SK-N-SH (cell line): ENCODE measurements around the gene BMP8A. TPM values are rescaled to one million over a fixed set of nuclear protein-coding genes. Genes with fewer than 3 reads are reported as not detected.

Experiments used
- CTCF ChIA-PET: fragments of 300-600, 350-600 bp; formaldehyde crosslinking; extraction: SDS; loops from one replicate; lab custom pipeline; 2021; lab: Yijun Ruan, JAX
- POLR2A ChIA-PET: fragments of 350-600 bp; sonication (Branson Sonifier 250); formaldehyde crosslinking; extraction: SDS; loops from one replicate; lab custom pipeline; 2020; ENCODE audit warnings: antibody characterized with exemption, inconsistent platforms; lab: Yijun Ruan, JAX
- DNase-seq: peaks from one replicate; pipeline ENCODE4 v3.0.0; 2012
- H2AFZ ChIP-seq: fragments of 200-600 bp; sonication (generic); 2 replicates; pipeline ENCODE4 v1.8.1; 2016; ENCODE audit warnings: antibody characterized with exemption, mild to moderate bottlenecking, low read depth
- H3F3A ChIP-seq: fragments of 200-600 bp; sonication (generic); replicated peaks from 2 replicates; pipeline ENCODE3; 2016; ENCODE audit warnings: antibody characterized with exemption, mild to moderate bottlenecking; ENCODE audit not compliant: insufficient read depth
- H3K27ac ChIP-seq, 2 experiments: fragments of 200-500 bp in 1 of 2; fragments of 200-600 bp in 1 of 2; sonication (Bioruptor generic) in 1 of 2; sonication (generic), shearing (Covaris generic) in 1 of 2; 2 replicates each; pipeline versions ENCODE4 v1.5.1 to v1.6.1; 2014 to 2016; ENCODE audit warnings: low read depth in 2 of 2, inconsistent platforms in 1 of 2, low read length in 1 of 2, mild to moderate bottlenecking in 1 of 2, mixed read lengths in 1 of 2
- H3K27me3 ChIP-seq: fragments of 200-600 bp; sonication (generic), shearing (Covaris generic); 2 replicates; pipeline ENCODE4 v1.6.1; 2016; ENCODE audit warnings: mixed run types; ENCODE audit not compliant: insufficient read depth
- H3K36me3 ChIP-seq, 2 experiments: fragments of 200-500 bp in 1 of 2; fragments of 200-600 bp in 1 of 2; sonication (Bioruptor generic) in 1 of 2; sonication (generic) in 1 of 2; replicated peaks in 1 of 2; 2 replicates each; pipeline versions ENCODE3 to v1.5.1; 2014 to 2016; ENCODE audit warnings: low read length in 1 of 2, mild to moderate bottlenecking in 1 of 2; ENCODE audit not compliant: insufficient read depth in 2 of 2, control insufficient read depth in 1 of 2
- H3K4me1 ChIP-seq, 2 experiments: fragments of 200-500 bp in 1 of 2; fragments of 200-600 bp in 1 of 2; sonication (Bioruptor generic) in 1 of 2; sonication (generic), shearing (Covaris generic) in 1 of 2; 2 replicates each; pipeline versions ENCODE4 v1.5.1 to v1.6.1; 2014 to 2016; ENCODE audit warnings: low read depth in 1 of 2, low read length in 1 of 2, mixed run types in 1 of 2; ENCODE audit not compliant: insufficient read depth in 2 of 2, control insufficient read depth in 1 of 2
- H3K4me2 ChIP-seq: fragments of 200-600 bp; sonication (generic), shearing (Covaris generic); 2 replicates; pipeline ENCODE4 v1.6.1; 2017; ENCODE audit warnings: mixed run types
- H3K4me3 ChIP-seq, 2 experiments: fragments of 200-500 bp in 1 of 2; fragments of 200-600 bp in 1 of 2; sonication (Bioruptor generic) in 1 of 2; sonication (generic), shearing (Covaris generic) in 1 of 2; 2 replicates each; pipeline versions ENCODE4 v1.5.1 to v1.8.1; 2014 to 2016; ENCODE audit warnings: low read depth in 2 of 2, inconsistent platforms in 1 of 2, low read length in 1 of 2, mild to moderate bottlenecking in 1 of 2, mixed read lengths in 1 of 2, moderate library complexity in 1 of 2
- H3K79me2 ChIP-seq: fragments of 200-600 bp; sonication (generic); 2 replicates; pipeline ENCODE4 v1.8.1; 2017; ENCODE audit warnings: mild to moderate bottlenecking; ENCODE audit not compliant: insufficient read depth
- H3K9ac ChIP-seq: fragments of 200-600 bp; sonication (generic); 2 replicates; pipeline ENCODE4 v1.6.1; 2017; ENCODE audit warnings: mixed run types
- H3K9me2 ChIP-seq: fragments of 200-600 bp; sonication (generic); 2 replicates; pipeline ENCODE4 v1.6.1; 2017; ENCODE audit warnings: mixed run types
- H3K9me3 ChIP-seq: fragments of 200-600 bp; sonication (generic); 2 replicates; pipeline ENCODE4 v1.6.1; 2017; ENCODE audit warnings: mixed run types, mild to moderate bottlenecking, moderate library complexity
- H4K20me1 ChIP-seq: fragments of 200-600 bp; sonication (generic); 2 replicates; pipeline ENCODE4 v1.6.1; 2017; ENCODE audit warnings: mild to moderate bottlenecking, mixed run types; ENCODE audit not compliant: insufficient read depth
- CHD2 ChIP-seq: fragments of 150-350 bp; IDR thresholded peaks from 2 replicates; pipeline ENCODE4 v1.6.1; 2018; ENCODE audit warnings: low read length; ENCODE audit not compliant: partially characterized antibody
- CTCF ChIP-seq: fragments of 200-600 bp; sonication (generic); IDR thresholded peaks from 2 replicates; pipeline ENCODE4 v1.6.1; 2017; ENCODE audit warnings: antibody characterized with exemption, mild to moderate bottlenecking, moderate library complexity
- ELF1 ChIP-seq: IDR thresholded peaks from 2 replicates; pipeline ENCODE4 v1.4.0; 2012
- EZH2phosphoT487 ChIP-seq: fragments of 200-600 bp; sonication (generic); IDR thresholded peaks from 2 replicates; pipeline ENCODE4 v1.6.1; 2017; ENCODE audit warnings: low read depth, mixed run types, mild to moderate bottlenecking, antibody characterized with exemption, moderate library complexity, borderline replicate concordance
- FOSL2 ChIP-seq: IDR thresholded peaks from 2 replicates; pipeline ENCODE4 v1.4.0; 2012; ENCODE audit warnings: low read depth, mild to moderate bottlenecking, moderate library complexity, borderline replicate concordance
- FOXJ3 ChIP-seq: sonication (generic); formaldehyde crosslinking; IDR thresholded peaks from 2 replicates; pipeline ENCODE4 v1.5.1; 2020; ENCODE audit warnings: mild to moderate bottlenecking, missing genetic modification reagents
- FOXM1 ChIP-seq: IDR thresholded peaks from 2 replicates; pipeline ENCODE4 v1.4.0; 2012; ENCODE audit warnings: low read depth, mild to moderate bottlenecking
- GABPA ChIP-seq: IDR thresholded peaks from 2 replicates; pipeline ENCODE4 v1.4.0; 2012; ENCODE audit warnings: low read depth, mild to moderate bottlenecking
- GATA2 ChIP-seq: sonication (generic); formaldehyde crosslinking; IDR thresholded peaks from 2 replicates; pipeline ENCODE4 v1.5.0; 2020; ENCODE audit warnings: mild to moderate bottlenecking, missing genetic modification reagents
- IRF3 ChIP-seq: fragments of 150-350 bp; IDR thresholded peaks from 2 replicates; pipeline ENCODE4 v1.6.1; 2016; ENCODE audit warnings: mild to moderate bottlenecking, low read depth, low read length
- JUND ChIP-seq: IDR thresholded peaks from 2 replicates; pipeline ENCODE4 v1.4.0; 2012
- MXI1 ChIP-seq: IDR thresholded peaks from 2 replicates; pipeline ENCODE4 v1.6.1; 2012; ENCODE audit warnings: mild to moderate bottlenecking, low read depth, low read length, improper control_type of control experiment
- NFIC ChIP-seq: IDR thresholded peaks from 2 replicates; pipeline ENCODE4 v1.4.0; 2012; ENCODE audit warnings: borderline replicate concordance
- PBX3 ChIP-seq: IDR thresholded peaks from 2 replicates; pipeline ENCODE4; 2012
- POLR2AphosphoS5 ChIP-seq: IDR thresholded peaks from 2 replicates; pipeline ENCODE4 v1.6.1; 2012; ENCODE audit warnings: low read depth, low read length
- RAD21 ChIP-seq: IDR thresholded peaks from 2 replicates; pipeline ENCODE4 v1.6.1; 2012; ENCODE audit warnings: mild to moderate bottlenecking, low read length
- RFX5 ChIP-seq: IDR thresholded peaks from 2 replicates; pipeline ENCODE4 v1.6.1; 2012; ENCODE audit warnings: mild to moderate bottlenecking, improper control_type of control experiment, low read length
- RXRA ChIP-seq: IDR thresholded peaks from 2 replicates; pipeline ENCODE4 v1.4.0; 2012; ENCODE audit warnings: low read depth, mild to moderate bottlenecking, borderline replicate concordance
- SIN3A ChIP-seq: IDR thresholded peaks from 2 replicates; pipeline ENCODE4 v1.6.1; 2012; ENCODE audit warnings: low read depth, mild to moderate bottlenecking, low read length, moderate library complexity, borderline replicate concordance
- TAF1 ChIP-seq: IDR thresholded peaks from 2 replicates; pipeline ENCODE4 v1.6.1; 2012; ENCODE audit warnings: low read depth, mild to moderate bottlenecking, low read length, moderate library complexity, borderline replicate concordance
- TCF12 ChIP-seq: IDR thresholded peaks from 2 replicates; pipeline ENCODE4 v1.4.0; 2012
- TEAD4 ChIP-seq: IDR thresholded peaks from 2 replicates; pipeline ENCODE4 v1.4.0; 2012; ENCODE audit warnings: mild to moderate bottlenecking, borderline replicate concordance; ENCODE audit not compliant: insufficient read depth
- USF2 ChIP-seq: fragments of 150-350 bp; IDR thresholded peaks from 2 replicates; pipeline ENCODE4 v1.6.1; 2017; ENCODE audit warnings: antibody characterized with exemption, low read length, low read depth, borderline replicate concordance
- YY1 ChIP-seq: IDR thresholded peaks from 2 replicates; pipeline ENCODE4 v1.4.0; 2012; ENCODE audit warnings: low read depth, mild to moderate bottlenecking
- WGBS: methylation state at CpG from one replicate; pipeline ENCODE4 v1.1.6; 2017; ENCODE audit warnings: low lambda C conversion rate; 5-methylcytosine and 5-hydroxymethylcytosine counted together
- polyA plus RNA-seq, 3 experiments: library from polyadenylated mRNA; depleted of rRNA; stranded (reverse); fragments of >200 nt; gene quantifications; 2 replicates each; pipeline ENCODE4 v1.2.3, GENCODE V29; 2012

Gene BMP8A
- polyA plus RNA-seq, 1 of the 3 experiments (the other 2 are of a cell fraction): 0.16 TPM

GRCh38 chr1:39469150-39469549 is 22.3 kb upstream of the BMP8A start:
- DNase-seq: no peak
- H2AFZ ChIP-seq: no peak overlapping the region
- ChIA-PET CTCF (interaction anchor here (0.5 to 2.6 kb wide), 6 partner anchors 9 to 277 kb away, joined by 3 to 6 read pairs (median 4); no protein-coding TSS in a partner anchor), POLR2A (no interaction called here)
- no peaks in the 10 kb centered on the region for H3K9me2 ChIP-seq
- no peaks in the 10 kb centered on the region for H3K27me3 ChIP-seq
- H3K4me3 ChIP-seq: no peak overlapping the region
- H3K9ac ChIP-seq: no peak overlapping the region
- H3K4me2 ChIP-seq: no peak overlapping the region
- H3K4me1 ChIP-seq: no peaks in the 10 kb centered on the region
- H3K27ac ChIP-seq: no peak overlapping the region; a peak in 1 of 4 replicates
- no peaks in the 10 kb centered on the region for H3K9me3 ChIP-seq
- H4K20me1 ChIP-seq: no peaks in the 10 kb centered on the region
- peaks cover 14% of the 10 kb centered on the region for H3F3A ChIP-seq
- no peaks in the 10 kb centered on the region for H3K79me2 ChIP-seq
- WGBS: 98% methylated on average over 3 of the region's 3 CpGs
- peaks cover 68 to 80% of the 10 kb centered on the region in 2 experiments for H3K36me3 ChIP-seq
- no peak for TF ChIP-seq FOXM1
- no peak for TF ChIP-seq NFIC
- no peak for TF ChIP-seq ELF1
- TF ChIP-seq FOSL2: no peak
- no peak for TF ChIP-seq RAD21
- TF ChIP-seq RFX5: no peak
- no peak for TF ChIP-seq EZH2phosphoT487
- no peak for TF ChIP-seq CHD2
- TF ChIP-seq TEAD4: no peak
- TF ChIP-seq RXRA: no peak
- no peak for TF ChIP-seq USF2

GRCh38 chr1:39470040-39470439 is 21.4 kb upstream of the BMP8A start:
- Histone ChIP-seq H3K9me3 (no peaks in the 10 kb centered on the region), H3K36me3 (peaks cover 68 to 77% of the 10 kb centered on the region in 2 experiments)

More at GRCh38 chr1:39470040-39470439, 21.4 kb upstream of the BMP8A start:
- no peak for DNase-seq
- no peaks in the 10 kb centered on the region for H3K27me3 ChIP-seq
- H3K79me2 ChIP-seq: no peaks in the 10 kb centered on the region
- no peaks in the 10 kb centered on the region for H3K9me2 ChIP-seq
- no peak overlapping the region for H3K9ac ChIP-seq
- H4K20me1 ChIP-seq: no peaks in the 10 kb centered on the region
- no peaks in the 10 kb centered on the region for H3K4me1 ChIP-seq
- no peak for TF ChIP-seq IRF3
- TF ChIP-seq FOXJ3 (CRISPR knock-in tag): no peak
- TF ChIP-seq TEAD4: no peak
- TF ChIP-seq RAD21: no peak
- no peak for TF ChIP-seq USF2
- no peak for TF ChIP-seq TCF12
- TF ChIP-seq SIN3A: no peak
- no peak for TF ChIP-seq EZH2phosphoT487
- TF ChIP-seq NFIC: no peak
- no peak for TF ChIP-seq PBX3
- no peak for TF ChIP-seq MXI1
- no peak for TF ChIP-seq GATA2 (CRISPR knock-in tag)
- TF ChIP-seq TAF1: no peak
- TF ChIP-seq CTCF: no peak
- no peak for TF ChIP-seq JUND
- no peak for TF ChIP-seq GABPA
- no peak for TF ChIP-seq POLR2AphosphoS5
- TF ChIP-seq YY1: no peak
- no peak for TF ChIP-seq ELF1
- no peak for TF ChIP-seq CHD2
- no peak overlapping the region for H3K27ac ChIP-seq
- no peak overlapping the region for H3K4me2 ChIP-seq
- no peak overlapping the region for H2AFZ ChIP-seq
- no peak overlapping the region for H3K4me3 ChIP-seq
- CTCF ChIA-PET: interaction anchor here (1.2 to 2.6 kb wide), 4 partner anchors 8 to 504 kb away, joined by 3 to 6 read pairs (median 4); no protein-coding TSS in a partner anchor
- peaks cover 14% of the 10 kb centered on the region for H3F3A ChIP-seq
- POLR2A ChIA-PET: no interaction called here
